HepG2 (cell line): ENCODE results near the gene PRR36. TPM values are rescaled to one million over a fixed set of nuclear protein-coding genes. Genes with fewer than 3 reads are reported as not detected.

ENCODE experiments used
- AGO1 ChIP-seq: fragments of 200-400 bp; formaldehyde crosslinking; IDR thresholded peaks from 2 replicates; pipeline ENCODE4 v1.6.1; 2017; ENCODE audit warnings: mild to moderate bottlenecking, low read depth, low read length, moderate library complexity; ENCODE audit not compliant: poor library complexity, severe bottlenecking
- AGO2 ChIP-seq: fragments of 200-400 bp; formaldehyde crosslinking; optimal IDR thresholded peaks from 2 replicates; pipeline ENCODE3; 2017; ENCODE audit warnings: mild to moderate bottlenecking, low read depth, low read length, moderate library complexity
- CENPBD1 ChIP-seq: sonication (generic); formaldehyde crosslinking; IDR thresholded peaks from 2 replicates; pipeline ENCODE4 v1.8.0; 2022; ENCODE audit warnings: missing genetic modification reagents, low read depth, mild to moderate bottlenecking, borderline replicate concordance
- CENPT ChIP-seq: sonication (generic); formaldehyde crosslinking; IDR thresholded peaks from 2 replicates; pipeline ENCODE4 v1.8.0; 2022; ENCODE audit warnings: low read depth, mild to moderate bottlenecking, moderate library complexity, missing genetic modification reagents
- CERS6 ChIP-seq: sonication (generic); formaldehyde crosslinking; IDR thresholded peaks from 2 replicates; pipeline ENCODE4 v1.5.0; 2020; ENCODE audit warnings: missing genetic modification reagents
- RBM22 ChIP-seq: fragments of 200-400 bp; formaldehyde crosslinking; optimal IDR thresholded peaks from 2 replicates; pipeline ENCODE3; 2017; ENCODE audit warnings: mild to moderate bottlenecking, low read length, moderate library complexity
- REL ChIP-seq: sonication (generic); formaldehyde crosslinking; conservative IDR thresholded peaks from 2 replicates; pipeline ENCODE4 v1.8.0; 2022; ENCODE audit warnings: mild to moderate bottlenecking, missing genetic modification reagents, moderate library complexity
- TCF7 ChIP-seq: sonication (generic); IDR thresholded peaks from 2 replicates; pipeline ENCODE4 v1.6.1; 2016; ENCODE audit warnings: antibody characterized with exemption, low read depth
- ZBTB34 ChIP-seq: sonication (generic); formaldehyde crosslinking; IDR thresholded peaks from 2 replicates; pipeline ENCODE4 v1.8.0; 2022; ENCODE audit warnings: mild to moderate bottlenecking, missing genetic modification reagents
- ZC3H13 ChIP-seq: sonication (generic); formaldehyde crosslinking; IDR thresholded peaks from 2 replicates; pipeline ENCODE4 v1.8.1; 2023; ENCODE audit warnings: mild to moderate bottlenecking, missing genetic modification reagents, moderate library complexity
- ZNF230 ChIP-seq: sonication (generic); formaldehyde crosslinking; IDR thresholded peaks from 2 replicates; pipeline ENCODE4 v1.4.0; 2020; ENCODE audit warnings: mild to moderate bottlenecking, missing genetic modification reagents
- ZNF276 ChIP-seq: sonication (generic); formaldehyde crosslinking; IDR thresholded peaks from 2 replicates; pipeline ENCODE4 v1.4.0; 2020; ENCODE audit warnings: mild to moderate bottlenecking, low read depth, missing genetic modification reagents
- ZNF34 ChIP-seq: sonication (generic); formaldehyde crosslinking; IDR thresholded peaks from 2 replicates; pipeline ENCODE4 v1.4.0; 2020; ENCODE audit warnings: mild to moderate bottlenecking, missing genetic modification reagents, borderline replicate concordance
- ZNF747 ChIP-seq: sonication (generic); formaldehyde crosslinking; IDR thresholded peaks from 2 replicates; pipeline ENCODE4 v1.8.1; 2023; ENCODE audit warnings: missing genetic modification reagents, mild to moderate bottlenecking, borderline replicate concordance
- ZNF790 ChIP-seq: sonication (generic); formaldehyde crosslinking; IDR thresholded peaks from 2 replicates; pipeline ENCODE4 v1.8.0; 2022; ENCODE audit warnings: missing genetic modification reagents, mild to moderate bottlenecking, borderline replicate concordance
- ZNF850 ChIP-seq: sonication (generic); formaldehyde crosslinking; conservative IDR thresholded peaks from 2 replicates; pipeline ENCODE4 v1.9.0; 2021; ENCODE audit warnings: mild to moderate bottlenecking, missing genetic modification reagents
- polyA plus RNA-seq, 8 experiments: library from polyadenylated mRNA; depleted of rRNA in 3 of 8; stranded (reverse) in 7 of 8; unstranded in 1 of 8; fragments of >200 nt; fragmentation: Illumina TruSeq in 4 of 8; extraction: Trizol in 4 of 8; gene quantifications; 2 replicates each; pipeline versions ENCODE4 v1.2.1 to v1.2.3, GENCODE V29; 2011 to 2016; ENCODE audit warnings: low read depth in 4 of 8, missing spikeins in 1 of 8, mixed read lengths in 1 of 8; ENCODE audit not compliant: insufficient read depth in 1 of 8
- total RNA-seq, 5 experiments: library from RNA; depleted of rRNA; stranded (reverse); fragments of >200 nt; fragmentation: Illumina TruSeq; extraction: Trizol; gene quantifications; 2 replicates each; pipeline ENCODE4 v1.2.3, GENCODE V29; 2016; ENCODE audit warnings: low read depth in 1 of 5
- TF ChIP-seq, protein P1 (sequence below): sonication (generic); formaldehyde crosslinking; IDR thresholded peaks from 2 replicates; pipeline ENCODE4 v1.4.0; 2020; ENCODE audit warnings: mild to moderate bottlenecking, missing genetic modification reagents
- TF ChIP-seq, protein P2 (sequence below): sonication (generic); formaldehyde crosslinking; IDR thresholded peaks from 2 replicates; pipeline ENCODE4 v1.5.0; 2020; ENCODE audit warnings: missing genetic modification reagents

Gene PRR36
- total and polyA plus RNA-seq, 2 of the 13 experiments (the other 11 are each of a cell fraction or from before 2014, with no cell fraction given), result 0.07 to 0.17 TPM

DNA sequence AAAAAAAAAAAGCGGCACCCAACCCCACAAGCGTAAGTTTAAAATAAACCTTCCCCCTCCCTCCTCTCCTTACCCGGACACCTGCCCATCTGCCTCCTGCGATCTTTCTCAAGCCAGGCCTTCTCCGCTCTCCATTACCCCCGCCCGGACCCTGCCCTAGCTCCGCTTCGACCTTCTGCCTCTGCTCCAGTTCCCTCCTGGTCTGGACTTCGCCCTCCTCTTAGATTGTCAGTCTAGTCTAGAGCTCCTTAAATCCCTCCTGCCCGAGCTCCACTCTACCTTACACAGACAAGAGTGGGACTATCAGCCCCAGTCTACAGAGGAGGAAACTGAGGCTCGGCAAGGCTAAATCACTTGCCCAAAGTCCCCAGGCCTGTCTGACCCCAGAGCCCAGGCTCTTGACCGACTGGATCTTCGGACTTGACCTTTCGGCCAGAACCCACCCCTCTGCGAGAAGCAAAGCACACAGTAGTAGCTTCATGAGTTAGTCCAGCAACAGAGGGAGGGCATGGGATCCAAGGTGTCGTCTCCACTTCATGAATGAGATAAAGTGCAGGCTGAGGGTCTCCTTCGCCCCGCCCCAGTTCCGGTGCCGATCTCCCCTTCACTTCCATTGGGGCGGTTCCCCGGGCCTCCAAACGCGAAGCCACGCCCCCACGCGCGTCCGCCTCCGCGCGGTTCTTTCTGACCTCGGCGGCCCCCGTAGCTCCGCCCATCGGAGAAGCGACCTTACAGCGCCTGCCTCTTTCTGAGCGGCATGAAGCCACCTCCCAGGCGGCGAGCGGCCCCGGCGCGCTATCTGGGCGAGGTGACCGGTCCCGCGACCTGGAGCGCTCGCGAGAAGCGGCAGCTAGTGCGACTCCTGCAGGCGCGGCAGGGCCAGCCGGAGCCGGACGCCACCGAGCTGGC lies 45.7 kb upstream of the PRR36 start, which contains the start of gene SNAPC2 (continued):
- 0 out of 2 replicates have a peak, but pooled peaks have one; percentile 63 for TF ChIP-seq ZBTB34 (CRISPR knock-in tag)
- peak; percentile 73; the same call in 1 of the 2 replicates for TF ChIP-seq ZC3H13
- TF ChIP-seq, protein P1, sequence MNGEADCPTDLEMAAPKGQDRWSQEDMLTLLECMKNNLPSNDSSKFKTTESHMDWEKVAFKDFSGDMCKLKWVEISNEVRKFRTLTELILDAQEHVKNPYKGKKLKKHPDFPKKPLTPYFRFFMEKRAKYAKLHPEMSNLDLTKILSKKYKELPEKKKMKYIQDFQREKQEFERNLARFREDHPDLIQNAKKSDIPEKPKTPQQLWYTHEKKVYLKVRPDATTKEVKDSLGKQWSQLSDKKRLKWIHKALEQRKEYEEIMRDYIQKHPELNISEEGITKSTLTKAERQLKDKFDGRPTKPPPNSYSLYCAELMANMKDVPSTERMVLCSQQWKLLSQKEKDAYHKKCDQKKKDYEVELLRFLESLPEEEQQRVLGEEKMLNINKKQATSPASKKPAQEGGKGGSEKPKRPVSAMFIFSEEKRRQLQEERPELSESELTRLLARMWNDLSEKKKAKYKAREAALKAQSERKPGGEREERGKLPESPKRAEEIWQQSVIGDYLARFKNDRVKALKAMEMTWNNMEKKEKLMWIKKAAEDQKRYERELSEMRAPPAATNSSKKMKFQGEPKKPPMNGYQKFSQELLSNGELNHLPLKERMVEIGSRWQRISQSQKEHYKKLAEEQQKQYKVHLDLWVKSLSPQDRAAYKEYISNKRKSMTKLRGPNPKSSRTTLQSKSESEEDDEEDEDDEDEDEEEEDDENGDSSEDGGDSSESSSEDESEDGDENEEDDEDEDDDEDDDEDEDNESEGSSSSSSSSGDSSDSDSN (CRISPR knock-in tag), result no peak; the same call in 1 of the 2 replicates
- TF ChIP-seq ZNF790, result no peak
- peak; percentile 64 for TF ChIP-seq AGO1
- TF ChIP-seq ZNF276, result peak; percentile 46; the same call in 1 of the 2 replicates
- 0 out of 2 replicates have a peak, but pooled peaks have one; percentile 45 for TF ChIP-seq ZNF747 (CRISPR knock-in tag)
- 0 out of 2 replicates have a peak, but pooled peaks have one; percentile 61 for TF ChIP-seq REL (CRISPR knock-in tag)
- 0 out of 2 replicates have a peak, but pooled peaks have one; percentile 58 for TF ChIP-seq ZNF850 (CRISPR knock-in tag)
- TF ChIP-seq, protein P2, sequence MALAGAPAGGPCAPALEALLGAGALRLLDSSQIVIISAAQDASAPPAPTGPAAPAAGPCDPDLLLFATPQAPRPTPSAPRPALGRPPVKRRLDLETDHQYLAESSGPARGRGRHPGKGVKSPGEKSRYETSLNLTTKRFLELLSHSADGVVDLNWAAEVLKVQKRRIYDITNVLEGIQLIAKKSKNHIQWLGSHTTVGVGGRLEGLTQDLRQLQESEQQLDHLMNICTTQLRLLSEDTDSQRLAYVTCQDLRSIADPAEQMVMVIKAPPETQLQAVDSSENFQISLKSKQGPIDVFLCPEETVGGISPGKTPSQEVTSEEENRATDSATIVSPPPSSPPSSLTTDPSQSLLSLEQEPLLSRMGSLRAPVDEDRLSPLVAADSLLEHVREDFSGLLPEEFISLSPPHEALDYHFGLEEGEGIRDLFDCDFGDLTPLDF (CRISPR knock-in tag), result 0 out of 2 replicates have a peak, but pooled peaks have one; percentile 32
- TF ChIP-seq CERS6, result peak; percentile 65; the same call in 1 of the 2 replicates
- no peak for TF ChIP-seq TCF7
- TF ChIP-seq RBM22, result no peak
- 0 out of 2 replicates have a peak, but pooled peaks have one; percentile 68 for TF ChIP-seq ZNF34 (CRISPR knock-in tag)
- peak; percentile 67; the same call in 1 of the 2 replicates for TF ChIP-seq ZNF230 (CRISPR knock-in tag)
- 0 out of 2 replicates have a peak, but pooled peaks have one; percentile 42 for TF ChIP-seq CENPT (CRISPR knock-in tag)
- TF ChIP-seq AGO2, result peak; percentile 71
- no peak for TF ChIP-seq CENPBD1 (CRISPR knock-in tag)
